ENCODE data around the gene GAST. TPM values are rescaled to one million over a fixed set of nuclear protein-coding genes. Genes with fewer than 3 reads are reported as not detected.

The GAST gene
- total and polyA plus RNA-seq, 2 of the 13 experiments (the other 11 are each of a cell fraction or from before 2014, with no cell fraction given), result 0.32 to 0.42 TPM

GRCh38 chr17:41666708-41667279 lies 45.3 kb upstream of the GAST start (continued):
- 0 out of 2 replicates have a peak, but pooled peaks have one; percentile 20 for TF ChIP-seq TP53 (CRISPR knock-in tag; conservative IDR thresholded peaks at IDR 0.05)
- no peak for TF ChIP-seq DR1 (CRISPR knock-in tag; IDR thresholded peaks at IDR 0.05)
- TF ChIP-seq TERF1 (CRISPR knock-in tag; IDR thresholded peaks at IDR 0.05), result no peak
- 0 out of 2 replicates have a peak, but pooled peaks have one; percentile 42 for TF ChIP-seq MTERF4 (CRISPR knock-in tag; IDR thresholded peaks at IDR 0.05)
- 0 out of 2 replicates have a peak, but pooled peaks have one; percentile 39 for TF ChIP-seq ZKSCAN8 (CRISPR knock-in tag; IDR thresholded peaks at IDR 0.05; ENCODE audit: borderline replicate concordance)
- TF ChIP-seq TOE1 (CRISPR knock-in tag; IDR thresholded peaks at IDR 0.05), result no peak
- no peak for TF ChIP-seq ZFP41 (CRISPR knock-in tag; IDR thresholded peaks at IDR 0.05; ENCODE audit: borderline replicate concordance)
- TF ChIP-seq RFX1 (IDR thresholded peaks at IDR 0.05), result no peak
- no peak for TF ChIP-seq ZNF251 (CRISPR knock-in tag; IDR thresholded peaks at IDR 0.05)
- no peak for TF ChIP-seq FIP1L1 (IDR thresholded peaks at IDR 0.05; ENCODE audit: borderline replicate concordance, insufficient read depth, low read depth, low read length)
- 0 out of 2 replicates have a peak, but pooled peaks have one; percentile 31 for TF ChIP-seq SOX5 (CRISPR knock-in tag; IDR thresholded peaks at IDR 0.05; ENCODE audit: borderline replicate concordance)
- TF ChIP-seq ZNF367 (CRISPR knock-in tag; IDR thresholded peaks at IDR 0.05; ENCODE audit: borderline replicate concordance), result no peak
- TF ChIP-seq TAF1 (CRISPR knock-in tag; IDR thresholded peaks at IDR 0.05), result 0 out of 2 replicates have a peak, but pooled peaks have one; percentile 14
- no peak for TF ChIP-seq ZNF18 (CRISPR knock-in tag; IDR thresholded peaks at IDR 0.05; ENCODE audit: insufficient replicate concordance)
- peak; percentile 51 for TF ChIP-seq ZNF263 (CRISPR knock-in tag; IDR thresholded peaks at IDR 0.05)
- 0 out of 2 replicates have a peak, but pooled peaks have one; percentile 12 for TF ChIP-seq ZNF441 (CRISPR knock-in tag; IDR thresholded peaks at IDR 0.05; ENCODE audit: borderline replicate concordance)
- no peak for TF ChIP-seq ZNF746 (CRISPR knock-in tag; IDR thresholded peaks at IDR 0.05)
- TF ChIP-seq SMC3 (IDR thresholded peaks at IDR 0.05; ENCODE audit: low read length), result peak; percentile 48
- TF ChIP-seq MBNL3 (CRISPR knock-in tag; conservative IDR thresholded peaks at IDR 0.05), result no peak
- TF ChIP-seq ZBTB2 (CRISPR knock-in tag; IDR thresholded peaks at IDR 0.05; ENCODE audit: low read depth), result no peak; the same call in 1 of the 2 replicates
- no peak for TF ChIP-seq SIX1 (CRISPR knock-in tag; IDR thresholded peaks at IDR 0.05; ENCODE audit: borderline replicate concordance)
- no peak for TF ChIP-seq ZNF235 (CRISPR knock-in tag; IDR thresholded peaks at IDR 0.05; ENCODE audit: borderline replicate concordance)
- TF ChIP-seq GRHL1 (CRISPR knock-in tag; conservative IDR thresholded peaks at IDR 0.05), result no peak
- no peak; the same call in 1 of the 2 replicates for TF ChIP-seq NFYB (CRISPR knock-in tag; IDR thresholded peaks at IDR 0.05)

All from HepG2 (cell line).